SK-N-MC (cell line): ENCODE measurements around the gene GLP1R.

Experiments
- DNase-seq: peaks from one replicate; pipeline ENCODE4 v3.0.0-alpha.2; 2011; ENCODE audit warnings: low read depth, low spot score
- H3K27ac ChIP-seq: fragments of 200-600 bp; sonication (generic); 2 replicates; pipeline ENCODE4 v1.5.1; 2016; ENCODE audit warnings: mixed run types
- H3K36me3 ChIP-seq: fragments of 200-600 bp; sonication (generic); 2 replicates; pipeline ENCODE4 v1.6.1; 2017; ENCODE audit warnings: antibody characterized with exemption, low read length, mixed read lengths; ENCODE audit not compliant: insufficient read depth
- H3K4me3 ChIP-seq: fragments of 200-600 bp; sonication (generic); 2 replicates; pipeline ENCODE4 v1.5.1; 2016
- H3K9ac ChIP-seq: fragments of 200-600 bp; sonication (generic); 2 replicates; pipeline ENCODE4 v1.8.0; 2017; ENCODE audit warnings: mixed run types, mixed read lengths; ENCODE audit not compliant: insufficient read length
- H3K9me3 ChIP-seq: fragments of 200-600 bp; sonication (generic); 2 replicates; pipeline ENCODE4 v1.6.1; 2017; ENCODE audit warnings: low read depth, mild to moderate bottlenecking, antibody characterized with exemption, low read length, moderate library complexity, mixed read lengths
- EZH2 ChIP-seq: fragments of 200-600 bp; sonication (generic); IDR thresholded peaks from one replicate; pipeline ENCODE4 v1.6.1; 2017; ENCODE audit warnings: antibody characterized with exemption
- FOXP2 ChIP-seq: optimal IDR thresholded peaks from 2 replicates; pipeline ENCODE3; 2011; ENCODE audit warnings: mild to moderate bottlenecking, moderate library complexity; ENCODE audit not compliant: insufficient read depth; ENCODE audit errors: extremely low read length, control extremely low read depth
- POLR2AphosphoS5 ChIP-seq: IDR thresholded peaks from 2 replicates; pipeline ENCODE4 v1.6.1; 2012; ENCODE audit warnings: mild to moderate bottlenecking, low read depth, low read length, borderline replicate concordance

GLP1R gene

DNA sequence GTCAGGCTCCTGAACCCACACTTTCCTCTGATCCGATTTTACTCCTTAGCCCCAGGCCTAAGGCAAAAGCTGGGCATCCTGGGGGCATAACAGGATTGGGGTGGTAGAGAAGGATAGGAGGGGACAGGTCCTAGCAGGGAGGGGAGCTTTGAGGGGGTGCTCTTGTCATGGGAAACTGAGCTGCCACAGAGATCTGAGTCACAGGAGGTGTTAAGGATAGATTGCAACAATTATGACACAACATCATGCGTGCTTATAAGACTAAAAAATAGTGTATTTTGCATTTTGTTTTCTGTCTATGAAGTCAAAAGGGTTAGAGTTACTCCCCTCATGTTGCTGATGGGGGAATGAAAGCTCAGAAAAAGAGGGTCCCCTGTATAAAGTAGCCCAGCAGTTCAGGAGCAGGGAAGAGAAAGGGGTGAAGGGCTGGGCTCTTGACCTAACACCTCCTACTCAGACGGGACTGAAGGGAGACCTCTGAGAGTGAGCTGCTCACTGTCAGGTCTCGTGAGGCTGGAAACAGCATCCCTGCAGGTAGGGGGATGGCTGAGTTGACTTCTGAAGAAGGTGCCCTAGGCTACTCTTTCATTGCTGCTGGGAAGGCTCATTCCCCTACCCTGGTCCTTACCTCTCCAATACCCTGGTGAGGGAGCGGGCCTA lies 2.0 kb downstream of the GLP1R start:
- no peak overlapping the region for H3K9ac ChIP-seq
- no peak for DNase-seq
- H3K9me3 ChIP-seq = no peaks in the 10 kb centered on the region
- TF ChIP-seq FOXP2 (no peak), POLR2AphosphoS5 (no peak), EZH2 (no peak)
- H3K4me3 ChIP-seq = no peak overlapping the region
- H3K36me3 ChIP-seq = no peaks in the 10 kb centered on the region
- no peak overlapping the region for H3K27ac ChIP-seq

DNA sequence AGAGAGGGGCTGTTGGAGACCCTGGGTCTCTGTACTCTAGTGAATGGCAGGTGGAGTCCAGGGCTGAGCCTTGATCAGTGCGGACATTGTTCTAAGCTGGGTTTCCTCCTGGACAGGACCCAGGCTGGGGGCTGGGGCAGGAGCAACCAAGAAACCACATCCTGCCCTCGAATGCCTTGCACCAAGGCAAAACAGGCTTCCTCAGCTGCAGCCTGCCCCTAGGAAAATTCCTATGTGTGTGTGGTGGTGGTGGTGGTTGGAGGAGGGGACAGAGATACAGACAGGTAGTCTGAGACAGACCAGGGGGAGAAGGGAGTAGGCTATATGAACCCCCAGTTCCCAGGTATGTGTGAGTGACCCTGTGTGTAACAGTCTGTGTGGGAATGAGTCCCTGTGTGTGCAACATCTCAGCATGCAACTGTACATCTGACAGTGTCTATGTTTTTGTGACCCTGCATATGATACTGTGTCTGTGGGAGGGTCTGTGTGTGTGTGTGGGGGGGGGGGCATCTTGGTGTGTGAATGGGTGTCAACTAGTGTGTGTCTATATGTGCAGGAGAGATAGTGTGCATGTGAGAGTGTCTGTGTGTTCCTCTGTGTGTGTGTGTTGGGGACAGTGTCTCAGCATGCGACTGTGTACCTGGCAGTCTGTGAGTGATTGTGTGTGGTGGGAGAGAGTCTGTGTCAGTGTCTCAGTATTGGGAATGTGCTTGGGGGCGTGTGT lies 3.0 kb downstream of the GLP1R start:
- no peak for TF ChIP-seq POLR2AphosphoS5
- TF ChIP-seq EZH2 = no peak
- no peak for TF ChIP-seq FOXP2
- Histone ChIP-seq H3K27ac (no peak overlapping the region), H3K4me3 (no peak overlapping the region), H3K36me3 (no peaks in the 10 kb centered on the region), H3K9ac (no peak overlapping the region), H3K9me3 (no peaks in the 10 kb centered on the region)
- no peak for DNase-seq

DNA sequence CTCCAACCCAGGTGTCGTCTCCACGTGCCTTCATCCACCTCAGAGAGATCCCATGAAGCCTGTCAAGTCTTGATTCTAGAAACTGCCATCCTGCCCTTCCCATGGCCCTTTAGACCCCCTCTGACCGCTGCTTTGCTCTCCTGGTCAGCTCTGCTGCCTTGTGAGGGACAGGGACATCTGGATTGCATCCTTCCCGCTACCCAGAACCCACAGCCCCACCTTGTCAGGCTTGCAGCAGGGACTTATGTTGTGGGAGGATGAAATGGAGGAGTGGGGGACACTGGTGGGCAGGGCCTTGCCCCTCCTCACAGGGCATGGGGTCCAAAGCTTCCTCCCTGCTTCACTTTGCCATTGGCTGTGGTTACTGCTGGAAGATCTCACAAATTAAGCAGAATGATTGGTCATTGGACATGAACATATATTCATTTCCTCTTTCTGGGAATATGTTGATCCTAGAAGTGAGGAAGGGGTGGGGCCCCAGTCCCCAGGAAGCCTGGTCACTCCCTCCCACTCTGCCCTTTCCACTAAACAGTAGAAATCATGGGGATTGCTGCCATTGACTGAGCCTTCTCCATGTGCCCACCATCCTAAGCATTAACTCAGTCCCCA lies 4.5 kb downstream of the GLP1R start:
- Histone ChIP-seq H3K4me3 (no peak overlapping the region), H3K9me3 (no peaks in the 10 kb centered on the region), H3K9ac (no peak overlapping the region), H3K36me3 (no peaks in the 10 kb centered on the region), H3K27ac (no peak overlapping the region)
- no peak for DNase-seq
- no peak for TF ChIP-seq POLR2AphosphoS5
- no peak for TF ChIP-seq FOXP2
- TF ChIP-seq EZH2 = no peak

DNA sequence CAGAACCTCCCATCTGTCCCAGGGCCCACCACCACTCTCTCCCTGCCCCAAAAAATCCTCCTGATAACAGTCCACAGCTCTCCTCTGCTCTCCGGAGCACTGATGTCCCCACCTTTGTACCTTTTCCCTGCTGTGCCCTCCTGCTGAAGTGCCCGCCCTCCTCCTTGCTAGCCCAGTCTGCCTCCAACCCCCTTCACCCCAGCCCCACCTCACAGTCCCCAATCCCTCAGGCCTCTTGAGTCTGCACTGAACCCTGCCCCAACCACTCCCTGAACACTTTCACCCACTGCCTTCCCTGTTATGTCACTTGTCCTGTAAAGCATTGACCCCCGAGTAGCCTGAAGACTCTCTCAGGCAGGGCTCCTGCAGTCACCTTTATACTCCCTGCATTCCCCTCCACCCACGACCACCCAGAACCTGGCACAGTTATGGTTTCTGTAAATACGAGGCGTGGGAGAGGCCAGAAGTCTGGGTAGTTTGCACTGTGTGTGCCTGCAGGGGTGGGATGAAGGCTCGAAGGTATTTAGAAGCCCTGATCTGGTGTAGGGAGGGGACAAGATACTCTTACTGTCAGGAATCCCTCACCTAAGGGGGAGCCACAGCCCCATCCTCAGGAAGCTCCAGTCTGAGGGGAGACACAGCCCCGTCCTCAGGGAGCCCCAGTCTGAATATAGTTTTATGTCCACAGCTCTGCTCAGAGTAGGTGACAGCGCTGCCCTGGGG lies 5.4 kb downstream of the GLP1R start:
- Histone ChIP-seq H3K4me3 (no peak overlapping the region), H3K9me3 (no peaks in the 10 kb centered on the region), H3K36me3 (no peaks in the 10 kb centered on the region), H3K27ac (no peak overlapping the region), H3K9ac (no peak overlapping the region)
- TF ChIP-seq POLR2AphosphoS5 (no peak), FOXP2 (no peak), EZH2 (no peak)
- DNase-seq = no peak

DNA sequence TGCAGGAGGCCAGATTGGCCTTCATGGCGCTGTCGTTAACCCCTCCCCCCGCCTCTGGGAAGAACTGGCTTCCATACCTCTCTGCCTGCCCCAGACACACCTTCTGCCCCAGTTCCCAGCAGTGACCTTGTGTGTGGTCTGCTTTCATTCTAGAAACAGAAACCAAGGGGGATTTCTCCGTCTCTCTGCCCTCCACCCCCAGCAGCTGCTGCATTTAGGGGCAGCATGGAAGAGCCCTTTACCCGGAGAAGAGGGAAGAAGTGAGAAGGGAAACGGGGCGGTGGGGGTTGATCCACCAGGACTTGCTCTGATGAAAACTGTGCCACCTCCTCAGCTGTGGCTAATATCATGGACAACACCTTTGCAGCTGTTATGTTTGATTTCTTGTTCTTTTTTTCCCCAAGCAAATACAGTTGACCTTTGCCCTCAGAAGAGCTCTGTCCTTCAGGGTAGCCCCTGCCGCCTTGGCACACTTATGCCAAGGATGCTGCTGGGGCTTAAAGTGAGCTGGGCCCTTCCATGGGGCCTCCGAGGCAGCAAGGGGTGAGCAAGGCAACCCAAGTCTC lies 6.1 kb downstream of the GLP1R start:
- DNase-seq = no peak
- Histone ChIP-seq H3K36me3 (no peaks in the 10 kb centered on the region), H3K9me3 (no peaks in the 10 kb centered on the region), H3K4me3 (no peak overlapping the region), H3K27ac (no peak overlapping the region), H3K9ac (no peak overlapping the region)
- TF ChIP-seq POLR2AphosphoS5 (no peak), FOXP2 (no peak)

DNA sequence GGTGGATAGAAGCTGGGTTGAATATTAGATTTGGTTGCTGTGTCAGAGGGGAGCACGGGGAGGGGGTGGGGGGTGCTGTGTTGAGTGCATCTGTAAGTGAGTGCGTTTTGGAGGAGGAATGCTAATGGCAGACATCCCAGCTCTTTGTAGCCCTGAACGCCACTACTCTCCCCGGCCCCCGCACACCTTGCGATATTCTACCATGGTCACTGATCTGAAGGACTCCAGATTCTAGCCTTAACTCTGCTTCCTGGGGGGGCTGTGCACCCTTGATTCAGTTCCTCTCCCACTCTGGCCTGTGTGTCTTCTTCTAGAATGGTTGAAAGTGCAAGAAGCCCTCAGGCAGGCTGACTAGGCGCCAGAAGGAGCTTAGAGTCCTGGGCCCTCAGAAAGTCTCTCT lies 7.1 kb downstream of the GLP1R start:
- no peak for DNase-seq
- no peaks in the 10 kb centered on the region for H3K9me3 ChIP-seq
- H3K9ac ChIP-seq = no peak overlapping the region
- H3K27ac ChIP-seq = no peak overlapping the region
- TF ChIP-seq FOXP2 = no peak
- no peak for TF ChIP-seq POLR2AphosphoS5
- no peak for TF ChIP-seq EZH2
- H3K36me3 ChIP-seq = no peaks in the 10 kb centered on the region
- H3K4me3 ChIP-seq = no peak overlapping the region

DNA sequence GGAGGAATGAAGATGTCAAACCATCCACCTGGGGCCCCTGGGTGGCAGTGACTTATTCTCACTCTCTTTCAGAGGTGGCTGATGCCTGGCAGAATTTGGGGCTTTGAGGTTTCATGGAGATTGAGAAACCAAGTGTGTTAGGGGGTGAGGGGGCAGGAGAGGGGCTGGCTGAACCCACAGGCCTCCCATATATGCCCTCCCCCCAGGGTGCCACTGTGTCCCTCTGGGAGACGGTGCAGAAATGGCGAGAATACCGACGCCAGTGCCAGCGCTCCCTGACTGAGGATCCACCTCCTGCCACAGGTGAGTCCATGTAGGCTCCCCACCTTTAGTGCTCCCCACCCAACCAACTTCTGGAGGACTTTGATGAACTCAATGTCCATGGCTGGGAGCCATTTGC lies 7.6 kb downstream of the GLP1R start:
- H3K27ac ChIP-seq = no peak overlapping the region
- no peak for DNase-seq
- H3K4me3 ChIP-seq = no peak overlapping the region
- no peak overlapping the region for H3K9ac ChIP-seq
- H3K36me3 ChIP-seq = no peaks in the 10 kb centered on the region
- H3K9me3 ChIP-seq = no peaks in the 10 kb centered on the region
- TF ChIP-seq EZH2 = no peak
- no peak for TF ChIP-seq FOXP2
- no peak for TF ChIP-seq POLR2AphosphoS5

DNA sequence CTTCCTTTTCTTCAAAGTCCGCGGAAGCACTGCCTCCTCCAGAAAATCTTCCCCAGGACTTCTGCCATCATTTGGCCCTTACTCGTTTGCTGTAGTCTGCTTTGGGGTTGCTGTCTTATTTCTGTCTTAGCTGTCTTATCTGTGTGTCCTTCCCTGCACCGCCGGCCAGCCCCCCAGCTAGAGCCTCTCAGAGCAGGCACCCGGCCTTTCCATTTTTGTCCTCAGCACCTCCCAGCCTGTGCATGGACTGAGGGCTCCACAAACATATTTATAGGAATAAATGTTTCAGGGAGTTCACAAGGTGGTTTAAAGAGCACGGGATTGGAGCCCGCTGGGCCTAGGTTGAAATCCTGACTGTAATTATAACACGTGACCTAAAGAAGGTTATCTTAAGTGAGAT lies 8.1 kb downstream of the GLP1R start:
- no peak for TF ChIP-seq FOXP2
- TF ChIP-seq POLR2AphosphoS5 = no peak
- TF ChIP-seq EZH2 = no peak

More for the DNA sequence above, 8.1 kb downstream of the GLP1R start:
- H3K4me3 ChIP-seq = no peak overlapping the region
- DNase-seq = no peak
- no peak overlapping the region for H3K9ac ChIP-seq
- no peaks in the 10 kb centered on the region for H3K36me3 ChIP-seq
- H3K27ac ChIP-seq = no peak overlapping the region
- H3K9me3 ChIP-seq = no peaks in the 10 kb centered on the region
